OCI-LY1 (cell line): ENCODE data around the gene RASA3.

Experiments
- EZH2 ChIP-seq: fragments of 200-600 bp; sonication (generic), shearing (Covaris generic); IDR thresholded peaks from 2 replicates; pipeline ENCODE4 v1.8.0; 2017; ENCODE audit warnings: borderline replicate concordance, mixed run types, mild to moderate bottlenecking, antibody characterized with exemption, low read length, moderate library complexity, mixed read lengths
- TF ChIP-seq, protein P1 (sequence below): fragments of 200-600 bp; sonication (generic), shearing (Covaris generic); IDR thresholded peaks from 2 replicates; pipeline ENCODE4 v1.5.1; 2017; ENCODE audit warnings: mild to moderate bottlenecking, antibody characterized with exemption, low read length, moderate library complexity, mixed read lengths

DNA sequence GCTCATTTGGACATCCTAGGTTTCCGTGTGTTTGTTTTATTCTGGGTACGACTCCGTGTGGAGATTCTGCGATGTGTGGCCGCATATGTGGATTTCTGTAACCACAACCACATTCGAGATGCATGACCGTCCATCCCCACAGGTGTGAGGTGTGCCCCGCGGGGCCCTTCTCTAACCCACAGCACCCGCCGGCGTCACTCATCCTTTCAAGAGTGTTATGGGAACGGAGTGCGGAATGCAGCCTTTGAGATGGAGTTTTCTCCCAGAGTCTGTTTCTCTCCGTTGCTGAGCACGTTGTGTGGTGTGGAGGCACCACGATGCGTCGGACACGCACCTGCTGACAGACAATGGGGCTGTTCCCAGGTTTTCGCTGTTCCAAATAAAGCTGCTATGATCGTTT is 198.5 kb downstream of the RASA3 start:
- TF ChIP-seq EZH2 = no peak
- TF ChIP-seq, protein P1, sequence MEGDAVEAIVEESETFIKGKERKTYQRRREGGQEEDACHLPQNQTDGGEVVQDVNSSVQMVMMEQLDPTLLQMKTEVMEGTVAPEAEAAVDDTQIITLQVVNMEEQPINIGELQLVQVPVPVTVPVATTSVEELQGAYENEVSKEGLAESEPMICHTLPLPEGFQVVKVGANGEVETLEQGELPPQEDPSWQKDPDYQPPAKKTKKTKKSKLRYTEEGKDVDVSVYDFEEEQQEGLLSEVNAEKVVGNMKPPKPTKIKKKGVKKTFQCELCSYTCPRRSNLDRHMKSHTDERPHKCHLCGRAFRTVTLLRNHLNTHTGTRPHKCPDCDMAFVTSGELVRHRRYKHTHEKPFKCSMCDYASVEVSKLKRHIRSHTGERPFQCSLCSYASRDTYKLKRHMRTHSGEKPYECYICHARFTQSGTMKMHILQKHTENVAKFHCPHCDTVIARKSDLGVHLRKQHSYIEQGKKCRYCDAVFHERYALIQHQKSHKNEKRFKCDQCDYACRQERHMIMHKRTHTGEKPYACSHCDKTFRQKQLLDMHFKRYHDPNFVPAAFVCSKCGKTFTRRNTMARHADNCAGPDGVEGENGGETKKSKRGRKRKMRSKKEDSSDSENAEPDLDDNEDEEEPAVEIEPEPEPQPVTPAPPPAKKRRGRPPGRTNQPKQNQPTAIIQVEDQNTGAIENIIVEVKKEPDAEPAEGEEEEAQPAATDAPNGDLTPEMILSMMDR = no peak
